Activated CD8-positive, alpha-beta memory T cell treated with anti-CD3 and anti-CD28 coated beads, Interleukin-2, amount 10 ng/mL, durations not matched to agents 7 days and 5 days (primary cell): ENCODE measurements around the gene SEC11A. TPM values are rescaled to one million over a fixed set of nuclear protein-coding genes. Genes with fewer than 3 reads are reported as not detected.
"Not testable (repeated sequence)": the region's sequence is repeated elsewhere in the genome, so short reads cannot be mapped to it uniquely, and the experiment has no call there.

Experiments
- ATAC-seq: fragments of 150-1000 bp; cut with Tn5 transposase; one replicate; pipeline ENCODE4 v1.10.0; 2021; ENCODE audit warnings: moderate library complexity
- CTCF ChIA-PET: fragments of 350-600 bp; sonication (Branson Sonifier 250); formaldehyde crosslinking; loops from one replicate; lab custom pipeline; 2021; ENCODE audit warnings: antibody characterized with exemption; lab: Charles Lee
- DNase-seq: peaks from one replicate; pipeline ENCODE4 v3.0.0-alpha.2; 2020
- H3K27ac Mint-ChIP-seq: one replicate; pipeline ENCODE4 v1.8.0; 2021; ENCODE audit warnings: mild to moderate bottlenecking, mixed read lengths
- H3K27me3 Mint-ChIP-seq: one replicate; pipeline ENCODE4 v1.8.0; 2021; ENCODE audit warnings: mixed read lengths
- H3K36me3 Mint-ChIP-seq: one replicate; pipeline ENCODE4 v1.8.0; 2021; ENCODE audit warnings: mild to moderate bottlenecking, mixed read lengths
- H3K4me1 Mint-ChIP-seq: one replicate; pipeline ENCODE4 v1.8.0; 2021; ENCODE audit warnings: mixed read lengths
- H3K4me3 Mint-ChIP-seq: one replicate; pipeline ENCODE4 v1.8.0; 2021; ENCODE audit warnings: mild to moderate bottlenecking, moderate library complexity, mixed read lengths
- H3K9me3 Mint-ChIP-seq: one replicate; pipeline ENCODE4 v1.8.0; 2022; ENCODE audit warnings: low read depth, mixed read lengths
- total RNA-seq, 2 experiments: library from RNA; stranded (reverse); gene quantifications; one replicate each; pipeline ENCODE4 v1.2.3, GENCODE V29; 2021

Gene SEC11A
- total RNA-seq, 2 experiments from 2014 or later: 96.6 to 122 TPM

- CTCF ChIA-PET: interaction anchor here (2.3 kb wide), 2 partner anchors 10 to 12 kb away, joined by 7 to 8 read pairs; partner anchors contain the start of gene WDR73
- ATAC-seq (no peak), DNase-seq (no peak)
- peaks cover 16% of the 10 kb centered on the region for H3K4me1 Mint-ChIP-seq
- no peaks in the 10 kb centered on the region for H3K27me3 Mint-ChIP-seq
- no peak overlapping the region for H3K27ac Mint-ChIP-seq
- peaks cover 45% of the 10 kb centered on the region for H3K36me3 Mint-ChIP-seq
- no peak overlapping the region for H3K4me3 Mint-ChIP-seq
- H3K9me3 Mint-ChIP-seq: no peaks in the 10 kb centered on the region
Measured at GRCh38 chr15:84643838-84644237, 72.1 kb downstream of the SEC11A start.

- Mint-ChIP-seq H3K36me3 (peaks cover 41% of the 10 kb centered on the region), H3K4me1 (peaks cover 12% of the 10 kb centered on the region)
- not testable (repeated sequence) for H3K27ac Mint-ChIP-seq, H3K4me3 Mint-ChIP-seq, DNase-seq, H3K27me3 Mint-ChIP-seq, ATAC-seq, H3K9me3 Mint-ChIP-seq
- CTCF ChIA-PET: interaction anchor here (1.5 to 2.3 kb wide), 2 partner anchors 11 to 13 kb away, joined by 3 to 7 read pairs; partner anchors contain the start of gene WDR73
Measured at GRCh38 chr15:84642640-84643039, 73.3 kb downstream of the SEC11A start.

- H3K27ac Mint-ChIP-seq, H3K4me3 Mint-ChIP-seq, H3K9me3 Mint-ChIP-seq, DNase-seq, ATAC-seq, H3K27me3 Mint-ChIP-seq: not testable (repeated sequence)
- H3K4me1 Mint-ChIP-seq: peaks cover 11% of the 10 kb centered on the region
- CTCF ChIA-PET: interaction anchor here (1.5 kb wide), 1 partner anchor 12 kb away, joined by 3 read pairs; the partner anchor contains the start of gene WDR73
- H3K36me3 Mint-ChIP-seq: peaks cover 41% of the 10 kb centered on the region
Measured at GRCh38 chr15:84641871-84642270, 74.1 kb downstream of the SEC11A start.

GRCh38 chr15:84638103-84638502 lies 77.8 kb downstream of the SEC11A start:
- no peaks in the 10 kb centered on the region for H3K27me3 Mint-ChIP-seq
- peaks cover 34% of the 10 kb centered on the region for H3K4me1 Mint-ChIP-seq
- DNase-seq (no peak), ATAC-seq (no peak)
- no peak overlapping the region for H3K4me3 Mint-ChIP-seq
- CTCF ChIA-PET: interaction anchor here (0.5 to 6.7 kb wide), 6 partner anchors 16 to 109 kb away, joined by 3 to 48 read pairs (median 4); partner anchors contain the start of gene WDR73
- H3K27ac Mint-ChIP-seq: no peak overlapping the region
- peaks cover 43% of the 10 kb centered on the region for H3K36me3 Mint-ChIP-seq
- H3K9me3 Mint-ChIP-seq: no peaks in the 10 kb centered on the region

- Mint-ChIP-seq H3K9me3 (no peaks in the 10 kb centered on the region), H3K4me3 (peak overlapping the region; percentile 93), H3K27me3 (no peaks in the 10 kb centered on the region), H3K27ac (peak overlapping the region; percentile 81), H3K36me3 (peaks cover 25% of the 10 kb centered on the region), H3K4me1 (peaks cover 50% of the 10 kb centered on the region)
- CTCF ChIA-PET: interaction anchor here (0.9 to 6.7 kb wide), 9 partner anchors 13 to 294 kb away, joined by 3 to 48 read pairs (median 8); partner anchors contain the start of genes WDR73 and ZSCAN2
- DNase-seq: no peak
- ATAC-seq: no peak
Measured at GRCh38 chr15:84634228-84634837, 81.6 kb downstream of the SEC11A start.

GRCh38 chr15:84633311-84634227 lies 82.4 kb downstream of the SEC11A start:
- H3K4me3 Mint-ChIP-seq: peak overlapping the region; percentile 93
- peak; percentile 54 for ATAC-seq
- H3K27me3 Mint-ChIP-seq: no peaks in the 10 kb centered on the region
- DNase-seq: peak; percentile 78
- H3K36me3 Mint-ChIP-seq: peaks cover 21% of the 10 kb centered on the region
- CTCF ChIA-PET: interaction anchor here (0.6 to 6.7 kb wide), 10 partner anchors 14 to 405 kb away, joined by 3 to 48 read pairs (median 9); partner anchors contain the start of genes WDR73 and ZSCAN2
- no peaks in the 10 kb centered on the region for H3K9me3 Mint-ChIP-seq
- H3K27ac Mint-ChIP-seq: peak overlapping the region; percentile 97
- peaks cover 50% of the 10 kb centered on the region for H3K4me1 Mint-ChIP-seq

GRCh38 chr15:84631706-84632272 lies 84.2 kb downstream of the SEC11A start:
- no peak for DNase-seq
- CTCF ChIA-PET: interaction anchor here (0.6 to 3.2 kb wide), 11 partner anchors 22 to 413 kb away, joined by 3 to 18 read pairs (median 5); partner anchors contain the start of gene WDR73
- H3K36me3 Mint-ChIP-seq: peaks cover 18% of the 10 kb centered on the region
- H3K27me3 Mint-ChIP-seq: no peaks in the 10 kb centered on the region
- peak overlapping the region; percentile 93 for H3K4me3 Mint-ChIP-seq
- H3K4me1 Mint-ChIP-seq: peaks cover 44% of the 10 kb centered on the region
- ATAC-seq: no peak
- peak overlapping the region; percentile 97 for H3K27ac Mint-ChIP-seq
- H3K9me3 Mint-ChIP-seq: no peaks in the 10 kb centered on the region

- H3K4me3 Mint-ChIP-seq: no peak overlapping the region
- DNase-seq (no peak), ATAC-seq (no peak)
- no peak overlapping the region for H3K27ac Mint-ChIP-seq
- CTCF ChIA-PET: interaction anchor here (0.9 to 2.9 kb wide), 4 partner anchors 16 to 30 kb away, joined by 3 to 12 read pairs (median 4); no protein-coding TSS in a partner anchor
- peaks cover 8% of the 10 kb centered on the region for H3K36me3 Mint-ChIP-seq
- no peaks in the 10 kb centered on the region for H3K9me3 Mint-ChIP-seq
- no peaks in the 10 kb centered on the region for H3K27me3 Mint-ChIP-seq
- H3K4me1 Mint-ChIP-seq: peaks cover 23% of the 10 kb centered on the region
Measured at GRCh38 chr15:84629033-84629432, 86.9 kb downstream of the SEC11A start.

GRCh38 chr15:84625123-84625522 lies 90.8 kb downstream of the SEC11A start:
- Mint-ChIP-seq H3K4me1 (peaks cover 5% of the 10 kb centered on the region), H3K27ac (no peak overlapping the region), H3K27me3 (no peaks in the 10 kb centered on the region), H3K36me3 (peaks cover 36% of the 10 kb centered on the region), H3K9me3 (peaks cover 19% of the 10 kb centered on the region), H3K4me3 (no peak overlapping the region)
- no peak for ATAC-seq
- DNase-seq: no peak
- CTCF ChIA-PET: interaction anchor here (1.5 kb wide), 1 partner anchor 10 kb away, joined by 3 read pairs; no protein-coding TSS in a partner anchor

GRCh38 chr15:84624359-84624758 lies 91.6 kb downstream of the SEC11A start:
- DNase-seq (no peak), ATAC-seq (no peak)
- H3K27ac Mint-ChIP-seq: no peak overlapping the region
- peaks cover 44% of the 10 kb centered on the region for H3K36me3 Mint-ChIP-seq
- CTCF ChIA-PET: interaction anchor here (1.5 to 1.7 kb wide), 2 partner anchors 10 to 23 kb away, joined by 3 read pairs; no protein-coding TSS in a partner anchor
- H3K4me1 Mint-ChIP-seq: peaks cover under 1% of the 10 kb centered on the region
- H3K27me3 Mint-ChIP-seq: no peaks in the 10 kb centered on the region
- no peak overlapping the region for H3K4me3 Mint-ChIP-seq
- H3K9me3 Mint-ChIP-seq: peaks cover 25% of the 10 kb centered on the region

GRCh38 chr15:84621358-84621979 lies 94.5 kb downstream of the SEC11A start:
- peaks cover 30% of the 10 kb centered on the region for H3K9me3 Mint-ChIP-seq
- CTCF ChIA-PET: interaction anchor here (0.8 to 1.5 kb wide), 3 partner anchors 9 to 23 kb away, joined by 3 to 7 read pairs (median 3); no protein-coding TSS in a partner anchor
- DNase-seq: no peak
- no peak overlapping the region for H3K27ac Mint-ChIP-seq
- ATAC-seq: no peak
- peaks cover 53% of the 10 kb centered on the region for H3K36me3 Mint-ChIP-seq
- no peaks in the 10 kb centered on the region for H3K27me3 Mint-ChIP-seq
- H3K4me1 Mint-ChIP-seq: no peaks in the 10 kb centered on the region
- H3K4me3 Mint-ChIP-seq: no peak overlapping the region

GRCh38 chr15:84620626-84621025 lies 95.3 kb downstream of the SEC11A start:
- H3K36me3 Mint-ChIP-seq: peaks cover 55% of the 10 kb centered on the region
- H3K27ac Mint-ChIP-seq: no peak overlapping the region
- H3K9me3 Mint-ChIP-seq: peaks cover 32% of the 10 kb centered on the region
- no peak for ATAC-seq
- DNase-seq: no peak
- H3K27me3 Mint-ChIP-seq: no peaks in the 10 kb centered on the region
- no peak overlapping the region for H3K4me3 Mint-ChIP-seq
- CTCF ChIA-PET: interaction anchor here (0.8 to 1.2 kb wide), 2 partner anchors 10 to 22 kb away, joined by 3 to 7 read pairs; no protein-coding TSS in a partner anchor
- no peaks in the 10 kb centered on the region for H3K4me1 Mint-ChIP-seq
